Prostate gland (tissue), 2 donors: Measurements from ENCODE around the gene C2orf80. TPM values are rescaled to one million over a fixed set of nuclear protein-coding genes. Genes with fewer than 3 reads are reported as not detected.
"Not testable (repeated sequence)": the region's sequence is repeated elsewhere in the genome, so short reads cannot be mapped to it uniquely, and the experiment has no call there.

Experiments used
- DNase-seq: peaks from one replicate; pipeline ENCODE4 v3.0.0-alpha.2; 2019; ENCODE audit warnings: low spot score
- H3K27ac ChIP-seq, 2 donors: fragments of 200-600 bp; sonication (generic); 2 replicates each; pipeline ENCODE4 v1.5.1; 2017 to 2019
- H3K27me3 ChIP-seq: fragments of 200-600 bp; sonication (generic); replicated peaks from 2 replicates; pipeline ENCODE4 v1.5.1; 2019; ENCODE audit not compliant: insufficient read depth
- H3K36me3 ChIP-seq, 2 donors: fragments of 200-600 bp; sonication (generic); 1 replicate in 1 of 2; 2 replicates in 1 of 2; pipeline versions ENCODE4 v1.5.1 to v1.8.1; 2017 to 2019
- H3K4me1 ChIP-seq: fragments of 200-600 bp; sonication (generic); replicated peaks from 2 replicates; pipeline ENCODE4 v1.5.1; 2019
- H3K4me3 ChIP-seq, 2 donors: fragments of 200-600 bp; sonication (generic); 2 replicates each; pipeline ENCODE4 v1.5.1; 2017 to 2019
- H3K9me3 ChIP-seq: fragments of 200-600 bp; sonication (generic); 2 replicates; pipeline ENCODE4 v1.5.1; 2017
- POLR2A ChIP-seq: fragments of 450-650 bp; IDR thresholded peaks from one replicate; pipeline ENCODE4 v1.6.1; 2016; ENCODE audit warnings: antibody characterized with exemption, mild to moderate bottlenecking
- POLR2AphosphoS5 ChIP-seq: sonication (generic); formaldehyde crosslinking; IDR thresholded peaks from one replicate; pipeline ENCODE4 v1.6.1; 2017; ENCODE audit warnings: antibody characterized with exemption
- WGBS: methylation state at CpG from one replicate; pipeline ENCODE4 v1.1.5; 2018; 5-methylcytosine and 5-hydroxymethylcytosine counted together
- intact Hi-C: fragments of 100-400 bp; cut with DNase I; formaldehyde crosslinking; loops from one replicate; pipeline ENCODE4 v1.14.2; 2022
- total RNA-seq, 2 donors: library from RNA; depleted of rRNA; stranded (reverse); fragments of >200 nt; gene quantifications; one replicate each; pipeline ENCODE4 v1.1.0, GENCODE V29; 2016
- TF ChIP-seq, protein P1 (sequence below), 4 experiments: fragments of 200-600 bp in 2 of 4; fragments of 450-650 bp in 2 of 4; sonication (generic) in 2 of 4; IDR thresholded peaks; 1 replicate in 3 of 4; 2 replicates in 1 of 4; pipeline ENCODE4 v1.5.1; 2016 to 2019; ENCODE audit warnings: antibody characterized with exemption in 4 of 4, mild to moderate bottlenecking in 2 of 4, moderate library complexity in 2 of 4

C2orf80 gene
- total RNA-seq, 2 donors from 2014 or later: not detected

DNA sequence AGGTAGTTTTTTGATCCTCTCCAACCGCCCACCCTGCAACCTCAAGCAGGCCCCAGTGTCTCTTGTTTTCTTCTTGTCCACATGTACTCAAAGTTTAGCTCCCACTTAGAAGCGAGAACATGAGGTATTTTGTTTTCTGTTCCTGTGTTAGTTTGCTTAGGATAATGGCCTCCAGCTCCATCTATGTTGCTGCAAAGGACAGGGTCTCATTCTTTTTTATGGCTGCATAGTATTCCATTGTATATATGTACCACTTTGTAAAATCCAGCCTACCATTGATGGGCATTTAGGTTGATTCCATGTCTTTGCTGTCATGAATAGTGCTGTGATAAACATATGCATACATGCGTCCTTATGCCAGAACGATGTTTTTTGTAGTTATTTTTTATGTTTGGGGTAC lies 62.7 kb downstream of the C2orf80 start:
- DNase-seq: no peak
- no peak overlapping the region for H3K4me3 ChIP-seq
- no peaks in the 10 kb centered on the region for H3K9me3 ChIP-seq
- no peak overlapping the region for H3K27ac ChIP-seq
- TF ChIP-seq POLR2A: no peak
- no peak for TF ChIP-seq POLR2AphosphoS5
- TF ChIP-seq, protein P1, sequence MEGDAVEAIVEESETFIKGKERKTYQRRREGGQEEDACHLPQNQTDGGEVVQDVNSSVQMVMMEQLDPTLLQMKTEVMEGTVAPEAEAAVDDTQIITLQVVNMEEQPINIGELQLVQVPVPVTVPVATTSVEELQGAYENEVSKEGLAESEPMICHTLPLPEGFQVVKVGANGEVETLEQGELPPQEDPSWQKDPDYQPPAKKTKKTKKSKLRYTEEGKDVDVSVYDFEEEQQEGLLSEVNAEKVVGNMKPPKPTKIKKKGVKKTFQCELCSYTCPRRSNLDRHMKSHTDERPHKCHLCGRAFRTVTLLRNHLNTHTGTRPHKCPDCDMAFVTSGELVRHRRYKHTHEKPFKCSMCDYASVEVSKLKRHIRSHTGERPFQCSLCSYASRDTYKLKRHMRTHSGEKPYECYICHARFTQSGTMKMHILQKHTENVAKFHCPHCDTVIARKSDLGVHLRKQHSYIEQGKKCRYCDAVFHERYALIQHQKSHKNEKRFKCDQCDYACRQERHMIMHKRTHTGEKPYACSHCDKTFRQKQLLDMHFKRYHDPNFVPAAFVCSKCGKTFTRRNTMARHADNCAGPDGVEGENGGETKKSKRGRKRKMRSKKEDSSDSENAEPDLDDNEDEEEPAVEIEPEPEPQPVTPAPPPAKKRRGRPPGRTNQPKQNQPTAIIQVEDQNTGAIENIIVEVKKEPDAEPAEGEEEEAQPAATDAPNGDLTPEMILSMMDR (IDR thresholded peaks at IDR 0.05): no peak
- no peaks in the 10 kb centered on the region for H3K36me3 ChIP-seq
- no peaks in the 10 kb centered on the region for H3K4me1 ChIP-seq
- peaks cover 2% of the 10 kb centered on the region for H3K27me3 ChIP-seq
- 98% methylated on average over 4 of the region's 4 CpGs for WGBS
- intact Hi-C loops: no loop called here

DNA sequence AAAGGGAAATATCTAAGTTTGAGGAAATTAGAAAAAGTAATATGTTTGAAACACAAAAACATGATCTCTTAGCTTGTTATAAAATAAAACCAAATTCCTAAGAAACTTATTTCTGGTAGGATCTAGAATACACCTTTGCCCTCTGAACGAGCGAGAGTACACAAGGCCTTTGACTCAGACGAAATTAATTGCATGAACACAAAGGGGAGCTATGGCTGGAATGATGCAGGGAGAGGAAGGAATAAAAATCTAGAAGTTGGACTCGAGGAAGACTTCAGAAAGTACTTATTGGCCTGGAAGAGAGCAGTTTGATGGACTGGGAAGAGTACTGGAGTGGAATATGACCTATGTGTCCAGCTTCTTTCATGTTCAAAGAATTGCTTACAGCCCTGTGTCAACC lies 64.6 kb downstream of the C2orf80 start:
- H3K27ac ChIP-seq: no peak overlapping the region
- H3K27me3 ChIP-seq: peaks cover 2% of the 10 kb centered on the region
- H3K36me3 ChIP-seq: no peaks in the 10 kb centered on the region
- intact Hi-C loops: no loop called here
- TF ChIP-seq POLR2A (no peak), POLR2AphosphoS5 (no peak)
- TF ChIP-seq, protein P1 (IDR thresholded peaks at IDR 0.05): no peak
- H3K4me1 ChIP-seq: no peaks in the 10 kb centered on the region
- H3K4me3 ChIP-seq: no peak overlapping the region
- WGBS: 85% methylated on average over 4 of the region's 4 CpGs
- H3K9me3 ChIP-seq: no peaks in the 10 kb centered on the region
- no peak for DNase-seq

- H3K27ac ChIP-seq, DNase-seq, H3K4me3 ChIP-seq, H3K27me3 ChIP-seq, H3K9me3 ChIP-seq, intact Hi-C loops, H3K4me1 ChIP-seq, H3K36me3 ChIP-seq: not testable (repeated sequence)
- 14% methylated on average over 23 of the region's 46 CpGs for WGBS
Measured at GRCh38 chr2:208124013-208124715, 65.7 kb downstream of the C2orf80 start, which contains the start of gene CRYGD. Gene CRYGD (minus strand): TSS chr2:208124524. CDS start chr2:208124473, 51 bp downstream.

DNA sequence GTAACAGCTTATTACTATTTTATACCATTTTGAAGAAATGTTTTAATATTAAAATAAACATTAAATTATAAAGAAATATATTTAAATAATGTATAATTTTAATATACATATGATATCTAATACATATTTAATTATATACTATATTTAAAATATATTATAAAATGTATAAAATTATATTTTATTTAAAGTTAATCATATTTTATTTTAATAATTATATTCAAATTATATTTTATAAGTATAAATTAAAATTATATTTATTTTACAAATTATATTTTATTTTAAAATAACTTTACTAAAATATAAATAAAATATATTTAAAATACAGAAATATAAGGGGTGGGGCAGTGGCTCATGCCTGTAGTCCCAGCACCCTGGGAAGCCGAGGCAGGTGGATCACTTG lies 67.6 kb downstream of the C2orf80 start:
- Histone ChIP-seq H3K27ac (no peak overlapping the region), H3K27me3 (peaks cover 2% of the 10 kb centered on the region), H3K4me3 (no peak overlapping the region), H3K4me1 (no peaks in the 10 kb centered on the region), H3K9me3 (no peaks in the 10 kb centered on the region), H3K36me3 (no peaks in the 10 kb centered on the region)
- no peak for TF ChIP-seq POLR2AphosphoS5
- TF ChIP-seq, protein P1 (IDR thresholded peaks at IDR 0.05): no peak
- no peak for TF ChIP-seq POLR2A
- 97% methylated on average over 1 of the region's 1 CpG for WGBS
- intact Hi-C loops: no loop called here
- DNase-seq: no peak

GRCh38 chr2:208118918-208119317 lies 70.9 kb downstream of the C2orf80 start:
- no peak for TF ChIP-seq POLR2AphosphoS5
- TF ChIP-seq, protein P1 (IDR thresholded peaks at IDR 0.05): no peak
- no peak for TF ChIP-seq POLR2A
- no peak overlapping the region for H3K4me3 ChIP-seq
- intact Hi-C loops: no loop called here
- no peaks in the 10 kb centered on the region for H3K4me1 ChIP-seq
- no peaks in the 10 kb centered on the region for H3K36me3 ChIP-seq
- WGBS: 94% methylated on average over 3 of the region's 3 CpGs
- no peak for DNase-seq
- H3K27ac ChIP-seq: no peak overlapping the region
- H3K27me3 ChIP-seq: no peaks in the 10 kb centered on the region
- H3K9me3 ChIP-seq: no peaks in the 10 kb centered on the region

GRCh38 chr2:208117390-208117789 lies 72.4 kb downstream of the C2orf80 start:
- H3K9me3 ChIP-seq, H3K27ac ChIP-seq, H3K4me1 ChIP-seq, H3K36me3 ChIP-seq, H3K27me3 ChIP-seq, DNase-seq, H3K4me3 ChIP-seq, intact Hi-C loops: not testable (repeated sequence)
- WGBS: 96% methylated on average over 11 of the region's 11 CpGs
